Memory B cell (primary cell): ENCODE data around the gene KCTD13.
"Not testable (repeated sequence)": the region's sequence is repeated elsewhere in the genome, so short reads cannot be mapped to it uniquely, and the experiment has no call there.

Source experiments
- ATAC-seq: fragments of 150-1000 bp; cut with Tn5 transposase; 2 replicates; pipeline ENCODE4 v1.10.0; 2021; ENCODE audit warnings: low read depth, mild to moderate bottlenecking, moderate library complexity
- DNase-seq, 2 donors: peaks; one replicate each; pipeline ENCODE4 v3.0.0; 2022; ENCODE audit warnings: low spot score in 2 of 2
- H3K27ac Mint-ChIP-seq: one replicate; pipeline ENCODE4 v1.8.0; 2022; ENCODE audit warnings: mild to moderate bottlenecking, moderate library complexity, mixed read lengths
- H3K27me3 Mint-ChIP-seq: one replicate; pipeline ENCODE4 v1.8.0; 2022; ENCODE audit warnings: mixed read lengths
- H3K36me3 Mint-ChIP-seq: one replicate; pipeline ENCODE4 v1.8.0; 2022; ENCODE audit warnings: mild to moderate bottlenecking, mixed read lengths
- H3K4me1 Mint-ChIP-seq: one replicate; pipeline ENCODE4 v1.8.0; 2022; ENCODE audit warnings: mixed read lengths
- H3K4me3 Mint-ChIP-seq: one replicate; pipeline ENCODE4 v1.8.0; 2022; ENCODE audit warnings: mild to moderate bottlenecking, moderate library complexity, mixed read lengths
- H3K9me3 Mint-ChIP-seq: one replicate; pipeline ENCODE4 v1.8.0; 2022; ENCODE audit warnings: mixed read lengths

KCTD13 gene

DNA sequence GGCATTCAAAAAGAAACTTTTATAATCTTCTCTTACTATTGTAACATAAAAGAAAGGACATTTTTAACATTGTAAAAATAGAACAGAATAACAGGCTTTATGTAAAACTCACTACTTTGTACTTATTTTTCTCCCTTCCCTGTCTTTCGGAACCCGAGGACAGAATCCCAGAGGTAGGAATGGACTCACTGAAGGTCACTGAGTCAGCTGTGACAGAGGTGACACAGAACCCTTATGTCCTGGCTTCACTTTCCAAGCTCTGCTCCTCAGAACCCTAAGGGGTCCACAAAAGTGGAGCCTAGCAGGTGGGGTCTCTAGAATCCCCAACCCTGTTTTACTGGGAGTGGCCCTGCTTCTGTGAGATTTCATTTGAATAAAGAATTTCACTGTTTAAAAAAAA lies 3.7 kb downstream of the KCTD13 start:
- Mint-ChIP-seq H3K4me3 (no peak overlapping the region), H3K27me3 (no peaks in the 10 kb centered on the region), H3K4me1 (peaks cover 29% of the 10 kb centered on the region), H3K36me3 (peaks cover 15% of the 10 kb centered on the region), H3K9me3 (no peaks in the 10 kb centered on the region), H3K27ac (no peak overlapping the region)
- ATAC-seq = no peak
- no peak for DNase-seq

DNA sequence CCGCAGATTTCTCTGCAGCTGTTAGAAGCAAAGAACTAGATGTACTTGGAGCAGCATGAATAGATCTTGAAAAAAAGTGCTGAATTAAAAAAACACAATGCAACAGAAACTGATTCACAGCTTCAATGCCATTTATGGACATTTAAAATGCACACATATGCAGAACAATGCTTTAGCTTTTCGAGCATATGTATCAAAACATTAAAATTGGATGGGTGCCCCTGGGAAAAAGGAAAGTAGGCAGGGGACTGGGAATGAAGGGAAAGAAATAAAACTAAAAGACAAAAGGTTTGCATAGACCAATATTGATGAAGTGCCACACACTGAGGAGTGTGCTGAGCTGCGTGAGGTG lies 5.0 kb downstream of the KCTD13 start:
- Mint-ChIP-seq H3K36me3 (peaks cover 19% of the 10 kb centered on the region), H3K27me3 (no peaks in the 10 kb centered on the region)

DNA sequence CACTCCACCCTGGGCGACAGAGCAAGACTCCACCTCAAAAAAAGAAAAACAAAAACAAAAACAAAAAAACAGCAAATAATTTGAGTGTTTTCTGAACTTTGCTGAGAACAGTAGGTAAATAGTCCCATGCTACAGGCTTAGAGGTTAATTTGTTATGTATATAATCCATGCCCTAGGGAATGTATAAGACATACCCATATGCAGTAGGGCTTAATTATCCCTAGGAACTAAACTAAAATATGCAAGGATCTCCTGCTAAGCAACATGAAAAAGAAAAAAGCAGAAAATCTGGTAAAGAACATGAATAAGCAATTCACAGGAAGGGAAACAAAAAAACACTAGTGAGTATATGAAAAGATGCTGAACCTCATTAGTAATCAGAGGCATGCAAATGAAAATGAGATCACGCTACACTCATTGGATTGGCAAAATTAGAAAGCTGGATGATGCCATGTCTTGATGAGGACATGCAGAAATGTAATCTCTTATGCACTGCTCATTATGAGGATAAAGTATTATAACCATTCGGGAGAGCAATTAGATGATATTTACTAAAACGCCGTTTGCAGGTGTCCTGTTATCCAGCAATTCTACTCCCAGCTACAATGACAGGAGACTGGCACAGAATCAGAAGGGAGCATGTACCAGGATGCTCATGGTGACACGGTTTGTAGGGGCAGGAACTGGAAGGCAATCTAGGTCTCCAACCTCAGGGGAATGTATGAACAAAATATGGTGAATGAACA lies 5.6 kb downstream of the KCTD13 start:
- Mint-ChIP-seq H3K27me3 (no peaks in the 10 kb centered on the region), H3K27ac (no peak overlapping the region), H3K36me3 (peaks cover 24% of the 10 kb centered on the region), H3K4me1 (peaks cover 20% of the 10 kb centered on the region), H3K9me3 (no peaks in the 10 kb centered on the region), H3K4me3 (no peak overlapping the region)
- ATAC-seq (no peak), DNase-seq (no peak)

More for the DNA sequence above, 5.0 kb downstream of the KCTD13 start:
- no peak for ATAC-seq
- Mint-ChIP-seq H3K4me3 (no peak overlapping the region), H3K9me3 (no peaks in the 10 kb centered on the region), H3K4me1 (peaks cover 22% of the 10 kb centered on the region), H3K27ac (no peak overlapping the region)
- no peak for DNase-seq

DNA sequence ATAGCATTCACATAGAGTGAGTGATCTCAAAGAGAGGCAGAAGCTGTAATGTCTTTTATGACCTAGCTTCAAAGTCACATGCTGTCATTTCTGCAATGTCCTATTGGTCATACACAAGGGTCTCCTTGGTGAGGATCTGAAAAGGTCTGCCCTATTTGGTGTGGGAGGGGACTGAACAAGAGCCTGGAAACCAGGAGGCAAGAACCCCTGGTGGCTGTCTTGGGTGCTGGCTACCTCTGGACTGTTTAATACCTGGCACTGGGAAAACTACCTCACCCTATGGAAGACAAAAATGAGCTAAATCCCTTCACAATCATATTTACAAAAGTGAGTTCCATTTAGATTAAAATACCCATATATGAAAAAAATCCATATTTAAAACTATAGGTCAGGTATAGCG lies 9.0 kb downstream of the KCTD13 start:
- DNase-seq (no peak), ATAC-seq (no peak)
- no peak overlapping the region for H3K4me3 Mint-ChIP-seq
- H3K9me3 Mint-ChIP-seq = no peaks in the 10 kb centered on the region
- H3K27ac Mint-ChIP-seq = no peak overlapping the region
- peaks cover 7% of the 10 kb centered on the region for H3K4me1 Mint-ChIP-seq
- H3K36me3 Mint-ChIP-seq = peaks cover 29% of the 10 kb centered on the region
- H3K27me3 Mint-ChIP-seq = no peaks in the 10 kb centered on the region

DNA sequence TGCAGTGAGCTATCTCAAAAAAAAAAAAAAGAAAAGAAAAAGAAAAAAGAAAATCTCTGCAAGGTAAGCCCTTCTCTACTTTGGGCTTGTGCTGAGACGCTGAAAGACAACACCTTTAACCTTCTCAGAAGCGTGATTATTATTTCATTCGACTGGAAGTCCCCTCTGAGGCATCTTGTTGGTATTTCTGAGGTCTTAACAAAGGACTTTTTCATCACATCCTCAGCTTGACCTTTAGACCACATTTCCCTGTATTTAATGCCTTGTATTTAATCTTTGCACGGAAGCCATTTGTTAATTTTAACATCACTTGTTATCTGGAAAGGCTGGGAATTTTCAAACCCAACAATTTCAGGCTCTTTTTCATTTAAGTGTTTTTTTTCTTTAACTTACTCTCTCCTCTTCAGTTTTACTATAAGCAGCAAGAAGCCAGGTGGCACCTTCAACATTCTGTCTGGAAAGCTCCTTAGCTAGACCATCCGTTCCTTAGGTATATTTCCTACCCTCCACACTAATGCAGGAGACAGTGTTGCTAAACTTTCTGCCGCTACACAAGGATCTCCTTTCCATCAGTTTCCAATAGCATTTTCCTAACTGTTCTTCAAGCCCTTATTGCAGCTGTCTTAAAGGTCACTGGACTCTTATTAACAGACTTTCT lies 10.3 kb downstream of the KCTD13 start:
- H3K4me1 Mint-ChIP-seq = peaks cover 3% of the 10 kb centered on the region
- no peak overlapping the region for H3K27ac Mint-ChIP-seq
- ATAC-seq = no peak
- no peaks in the 10 kb centered on the region for H3K27me3 Mint-ChIP-seq
- H3K36me3 Mint-ChIP-seq = peaks cover 26% of the 10 kb centered on the region
- DNase-seq = no peak
- H3K9me3 Mint-ChIP-seq = no peaks in the 10 kb centered on the region
- no peak overlapping the region for H3K4me3 Mint-ChIP-seq

DNA sequence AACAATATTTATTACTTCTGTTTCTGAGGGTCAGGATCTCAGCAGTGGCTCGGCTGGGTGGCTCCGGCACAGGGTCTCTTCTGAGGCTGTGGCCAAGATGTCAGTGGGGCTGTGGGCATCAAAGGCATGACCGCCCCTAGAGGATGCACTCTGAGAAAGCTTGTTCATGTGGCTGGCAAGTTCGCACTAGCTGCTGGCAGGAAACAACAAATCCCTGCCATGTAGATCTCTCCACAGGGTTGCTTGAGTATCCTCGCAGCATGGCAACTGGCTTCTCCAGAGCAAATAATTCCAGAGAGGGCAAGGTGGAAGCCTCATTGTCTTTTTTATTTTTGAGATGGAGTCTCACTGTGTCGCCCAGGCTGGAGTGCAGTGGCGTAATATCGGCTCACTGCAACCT lies 12.5 kb downstream of the KCTD13 start:
- no peak for ATAC-seq
- Mint-ChIP-seq H3K36me3 (peaks cover 22% of the 10 kb centered on the region), H3K27me3 (no peaks in the 10 kb centered on the region), H3K4me3 (no peak overlapping the region), H3K9me3 (no peaks in the 10 kb centered on the region), H3K4me1 (peaks cover 2% of the 10 kb centered on the region), H3K27ac (no peak overlapping the region)
- DNase-seq = no peak

DNA sequence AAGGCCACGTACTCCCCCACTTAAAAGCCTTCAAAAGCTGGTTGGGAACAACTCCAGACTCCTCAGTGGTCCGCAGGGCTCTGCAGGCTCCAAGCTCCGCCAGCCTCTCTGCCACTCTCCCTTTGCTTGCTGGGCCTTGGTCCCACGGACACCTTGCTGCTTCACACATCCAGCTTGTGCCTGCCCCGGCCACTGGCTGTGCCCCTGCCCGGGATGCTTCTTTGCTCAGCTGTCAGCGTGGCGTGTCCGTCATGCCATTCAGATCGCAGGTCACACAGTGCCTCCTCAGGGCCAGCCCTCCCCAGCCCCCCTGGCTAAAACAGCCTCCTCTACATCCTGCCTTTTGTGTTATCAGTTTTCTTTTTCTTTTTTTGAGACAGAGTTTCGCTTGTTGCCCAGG lies 13.9 kb downstream of the KCTD13 start:
- Mint-ChIP-seq H3K36me3 (peaks cover 24% of the 10 kb centered on the region), H3K9me3 (no peaks in the 10 kb centered on the region), H3K4me1 (peaks cover 5% of the 10 kb centered on the region), H3K4me3 (no peak overlapping the region), H3K27me3 (no peaks in the 10 kb centered on the region), H3K27ac (no peak overlapping the region)
- ATAC-seq (no peak), DNase-seq (no peak)

GRCh38 chr16:29911676-29912010 lies 14.4 kb downstream of the KCTD13 start:
- no peak for DNase-seq
- peaks cover 23% of the 10 kb centered on the region for H3K36me3 Mint-ChIP-seq
- peaks cover 5% of the 10 kb centered on the region for H3K4me1 Mint-ChIP-seq
- H3K27me3 Mint-ChIP-seq = no peaks in the 10 kb centered on the region
- ATAC-seq = no peak
- no peaks in the 10 kb centered on the region for H3K9me3 Mint-ChIP-seq
- no peak overlapping the region for H3K4me3 Mint-ChIP-seq
- H3K27ac Mint-ChIP-seq = no peak overlapping the region

- Mint-ChIP-seq H3K36me3 (peaks cover 24% of the 10 kb centered on the region), H3K4me1 (peaks cover 5% of the 10 kb centered on the region), H3K9me3 (no peaks in the 10 kb centered on the region), H3K27me3 (no peaks in the 10 kb centered on the region), H3K27ac (no peak overlapping the region), H3K4me3 (no peak overlapping the region)
- ATAC-seq (no peak), DNase-seq (no peak)
Observed at GRCh38 chr16:29910819-29911675, 15.0 kb downstream of the KCTD13 start.

GRCh38 chr16:29909851-29910250 lies 16.2 kb downstream of the KCTD13 start:
- not testable (repeated sequence) for H3K9me3 Mint-ChIP-seq, DNase-seq, H3K4me3 Mint-ChIP-seq, H3K27me3 Mint-ChIP-seq, H3K27ac Mint-ChIP-seq, ATAC-seq, H3K4me1 Mint-ChIP-seq
- peaks cover 16% of the 10 kb centered on the region for H3K36me3 Mint-ChIP-seq

- DNase-seq (no peak), ATAC-seq (no peak)
- Mint-ChIP-seq H3K4me1 (peaks cover 5% of the 10 kb centered on the region), H3K9me3 (no peaks in the 10 kb centered on the region), H3K27me3 (no peaks in the 10 kb centered on the region), H3K27ac (no peak overlapping the region), H3K36me3 (peaks cover 16% of the 10 kb centered on the region), H3K4me3 (no peak overlapping the region)
Observed at GRCh38 chr16:29909391-29909790, 16.6 kb downstream of the KCTD13 start.

DNA sequence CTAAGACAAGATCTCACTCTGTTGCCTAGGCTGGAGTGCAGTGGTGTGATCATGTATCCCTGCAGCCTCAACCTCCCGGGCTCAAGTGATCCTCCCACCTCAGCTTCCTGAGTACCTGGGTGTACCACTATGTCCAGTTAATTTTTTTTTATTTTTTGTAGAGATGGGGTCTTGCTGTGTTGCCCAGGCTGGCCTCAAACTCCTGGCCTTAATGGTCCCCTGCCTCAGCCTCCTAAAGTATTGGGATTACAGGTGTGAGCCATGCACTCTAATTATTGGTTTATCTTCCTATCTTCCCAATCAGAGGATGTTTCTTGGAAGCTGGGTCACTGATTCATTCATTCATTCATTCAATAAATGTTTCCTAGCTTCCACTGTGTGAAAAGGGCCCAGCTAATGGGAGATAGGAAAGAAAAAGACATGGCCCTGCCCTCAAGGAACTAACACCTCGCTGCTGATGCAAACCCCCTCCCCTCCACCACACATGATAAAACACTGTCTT lies 17.3 kb downstream of the KCTD13 start:
- H3K36me3 Mint-ChIP-seq = peaks cover 15% of the 10 kb centered on the region
- no peak overlapping the region for H3K27ac Mint-ChIP-seq
- no peak for DNase-seq
- H3K4me1 Mint-ChIP-seq = peaks cover 5% of the 10 kb centered on the region
- no peak for ATAC-seq
- no peaks in the 10 kb centered on the region for H3K27me3 Mint-ChIP-seq
- H3K9me3 Mint-ChIP-seq = no peaks in the 10 kb centered on the region
- H3K4me3 Mint-ChIP-seq = no peak overlapping the region

GRCh38 chr16:29907973-29908372 lies 18.1 kb downstream of the KCTD13 start:
- Mint-ChIP-seq H3K36me3 (peaks cover 10% of the 10 kb centered on the region), H3K9me3 (no peaks in the 10 kb centered on the region), H3K27ac (no peak overlapping the region), H3K27me3 (no peaks in the 10 kb centered on the region), H3K4me1 (peaks cover 5% of the 10 kb centered on the region), H3K4me3 (no peak overlapping the region)
- ATAC-seq = no peak
- DNase-seq = no peak

DNA sequence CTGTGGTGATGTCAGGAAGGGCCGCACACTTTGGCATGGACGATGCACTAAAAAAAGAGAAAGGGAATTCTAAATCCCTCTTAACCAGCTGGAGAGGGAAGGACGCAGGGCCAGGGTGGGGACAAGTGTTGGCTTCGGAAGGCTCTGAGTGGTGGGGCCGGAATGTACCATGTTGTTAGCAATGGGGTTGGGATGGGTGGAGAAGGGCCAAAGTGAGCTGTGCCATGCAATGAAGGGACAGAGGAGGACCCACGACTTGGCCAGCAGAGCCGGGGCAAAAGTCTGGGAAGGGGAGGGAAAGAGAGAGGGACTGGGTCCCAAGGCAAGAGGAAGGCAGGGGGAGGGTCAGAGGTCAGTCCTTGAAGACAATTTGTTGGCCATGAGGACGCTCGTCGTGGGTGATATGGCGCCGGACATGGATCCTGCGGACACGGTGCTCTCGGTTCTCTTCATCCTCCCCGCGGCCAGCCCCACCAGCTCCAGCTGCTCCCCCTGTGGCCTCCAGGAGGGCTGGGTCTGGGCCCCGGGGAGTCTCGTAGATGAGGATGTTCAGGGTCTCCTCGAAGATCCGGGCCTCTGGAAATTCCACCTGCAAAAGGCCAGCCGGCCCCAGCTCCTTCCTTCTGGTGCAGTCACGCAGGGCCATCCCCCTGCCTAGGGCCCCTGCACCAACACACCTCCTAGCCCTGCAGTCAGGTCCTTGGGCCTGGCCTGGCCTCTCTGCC lies 19.3 kb downstream of the KCTD13 start:
- no peak for DNase-seq
- Mint-ChIP-seq H3K27ac (no peak overlapping the region), H3K36me3 (peaks cover 10% of the 10 kb centered on the region), H3K9me3 (no peaks in the 10 kb centered on the region), H3K27me3 (peaks cover 2% of the 10 kb centered on the region), H3K4me1 (peaks cover 5% of the 10 kb centered on the region), H3K4me3 (no peak overlapping the region)
- no peak for ATAC-seq
